NCI-H1048 (cell line): ENCODE measurements around the gene DNAJA3.

Experiments used
- DNase-seq: peaks from one replicate; lab custom pipeline; 2025; lab: John Stamatoyannopoulos, UW

Gene DNAJA3

DNA sequence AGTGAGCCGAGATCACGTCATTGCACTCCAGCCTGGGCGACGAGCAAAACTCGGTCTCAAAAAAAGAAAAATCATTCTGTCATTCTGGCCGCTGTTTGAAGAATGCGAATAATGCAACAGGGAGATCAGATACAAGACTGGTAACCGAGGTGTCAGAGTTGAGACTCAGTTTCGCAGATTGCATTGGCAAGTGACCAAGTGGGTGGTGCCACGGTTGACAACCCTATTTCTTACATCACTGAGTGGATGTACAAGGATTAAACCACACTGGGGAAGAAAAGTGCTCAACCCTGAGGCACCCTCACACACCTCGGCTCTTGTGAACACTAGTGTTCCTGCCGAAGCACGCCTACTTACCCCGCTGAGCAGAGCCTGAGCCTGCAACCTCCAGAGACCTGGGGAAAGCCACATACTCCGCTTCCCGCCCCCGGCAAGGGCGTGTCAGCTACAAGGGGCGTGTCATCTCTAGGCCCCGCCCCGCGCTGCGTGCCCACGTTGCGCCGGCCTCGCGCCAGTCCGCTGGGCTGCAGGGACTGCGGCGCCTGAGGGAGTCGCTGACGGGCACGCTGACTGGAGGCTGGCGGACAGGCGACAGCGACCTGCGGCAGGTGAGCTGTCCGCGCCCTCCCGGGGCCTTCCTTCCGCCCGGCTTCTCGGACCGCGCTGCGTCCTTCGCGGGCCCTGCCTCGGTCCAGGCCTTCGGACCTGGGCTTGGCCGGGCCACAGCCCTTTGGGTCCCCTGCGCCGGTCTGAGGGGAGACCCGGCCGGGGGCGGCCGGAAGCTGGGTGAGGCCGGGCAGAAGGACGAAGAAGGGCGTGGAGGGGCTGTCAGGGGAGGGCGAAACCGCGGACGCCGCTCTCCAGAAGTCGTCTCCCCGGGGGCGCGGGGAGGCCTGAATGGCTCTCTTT lies 50.5 kb downstream of the DNAJA3 start, which contains the start of gene HMOX2:
Gene HMOX2 (plus strand): TSS at position 519 of the 909 bp plus-strand sequence. CDS start 29,127 bp downstream, outside the sequence.
- DNase-seq: peak; percentile 33

DNA sequence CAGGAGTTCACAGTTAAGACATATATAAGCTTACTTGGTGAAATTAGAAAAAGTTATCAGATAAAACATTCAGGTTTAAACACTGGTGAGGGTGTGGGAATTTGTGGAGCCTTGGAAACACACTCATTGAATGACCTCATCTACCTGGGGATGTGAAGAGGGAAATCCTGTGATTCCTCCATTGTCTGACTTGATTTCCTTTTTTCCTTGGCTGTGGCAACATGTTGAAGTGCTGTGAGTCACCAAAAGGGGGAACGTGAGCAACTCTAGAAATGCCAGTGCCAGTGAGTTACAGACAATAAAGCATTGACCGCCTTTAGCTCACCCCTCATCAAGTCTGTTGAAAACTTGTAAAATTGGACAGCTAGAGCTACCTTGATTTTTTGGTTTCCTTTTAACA lies 52.3 kb downstream of the DNAJA3 start:
- DNase-seq: no peak

DNA sequence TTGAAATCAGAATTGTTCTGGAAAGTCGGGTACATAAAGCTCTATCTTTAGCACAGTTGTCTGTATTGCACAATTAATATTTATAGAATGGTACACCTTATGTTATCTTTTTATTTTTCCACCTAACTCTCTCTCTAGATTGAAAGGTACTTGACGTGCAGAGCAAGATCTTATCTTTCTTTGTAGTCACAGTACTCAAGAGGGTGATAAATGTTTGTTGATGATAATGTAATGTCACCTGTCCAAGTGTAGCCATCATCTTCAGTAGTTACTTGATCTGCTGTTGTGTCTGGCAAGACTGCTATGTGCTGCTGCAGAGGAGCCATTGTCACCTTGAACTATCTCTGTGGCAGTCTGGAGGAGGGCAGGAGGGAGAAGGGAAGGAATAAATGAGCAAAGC lies 55.9 kb downstream of the DNAJA3 start:
- DNase-seq: no peak

DNA sequence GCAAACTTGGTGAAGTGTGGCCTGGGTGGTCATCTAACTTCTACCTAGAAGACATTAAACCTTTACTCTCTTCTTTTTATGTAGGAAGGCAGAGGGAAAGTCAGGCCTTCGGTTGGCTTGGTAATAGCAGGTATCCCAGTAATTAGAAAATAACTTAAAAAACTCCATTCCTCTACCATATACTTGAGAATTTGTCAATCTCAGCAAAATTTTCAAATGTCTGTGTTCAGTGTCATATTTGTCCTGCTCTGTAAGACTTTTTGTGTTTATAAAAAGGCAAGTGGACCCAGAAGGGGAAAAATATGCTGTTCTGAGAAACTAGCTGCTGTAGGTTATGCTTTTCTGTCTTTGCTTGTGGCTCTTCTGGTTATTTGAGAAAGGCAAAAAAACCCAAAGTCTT lies 56.3 kb downstream of the DNAJA3 start:
- DNase-seq: no peak

DNA sequence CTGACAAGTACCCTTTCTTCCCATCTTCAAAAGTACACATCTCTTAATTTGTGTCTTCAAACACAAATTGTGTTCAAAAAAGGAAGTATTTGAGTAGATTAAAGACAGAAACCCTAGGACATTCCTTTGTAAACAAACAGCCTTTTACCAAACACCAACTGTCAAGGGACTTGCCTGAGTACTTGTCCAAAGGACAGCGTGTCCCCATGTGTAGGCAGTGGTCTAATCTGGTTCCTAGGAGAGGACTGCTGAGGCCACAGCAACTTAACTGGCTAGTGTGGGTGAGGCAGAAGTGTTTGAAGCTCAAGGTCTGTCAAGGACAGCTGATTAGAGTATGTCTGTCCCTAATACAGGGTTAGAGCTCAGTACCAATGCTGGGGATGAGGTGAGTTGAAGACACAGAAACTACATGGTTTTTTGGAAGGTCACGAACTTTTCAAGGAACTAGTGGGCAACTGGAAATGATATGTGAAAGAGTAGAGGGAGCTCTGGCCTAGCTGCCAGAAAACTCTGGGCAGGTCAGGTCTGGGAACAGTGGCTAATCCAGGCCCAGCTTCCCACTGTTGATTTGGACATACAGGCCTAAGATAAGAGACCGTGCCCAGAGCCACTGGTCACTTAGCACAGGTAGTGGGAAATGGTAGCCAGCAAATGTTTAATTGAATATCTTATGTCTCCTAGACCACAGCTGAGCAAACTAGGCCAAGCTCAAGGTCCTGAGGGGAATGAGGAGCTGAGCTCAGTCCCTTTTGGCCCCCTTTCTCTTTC lies 60.6 kb downstream of the DNAJA3 start:
- DNase-seq: no peak

DNA sequence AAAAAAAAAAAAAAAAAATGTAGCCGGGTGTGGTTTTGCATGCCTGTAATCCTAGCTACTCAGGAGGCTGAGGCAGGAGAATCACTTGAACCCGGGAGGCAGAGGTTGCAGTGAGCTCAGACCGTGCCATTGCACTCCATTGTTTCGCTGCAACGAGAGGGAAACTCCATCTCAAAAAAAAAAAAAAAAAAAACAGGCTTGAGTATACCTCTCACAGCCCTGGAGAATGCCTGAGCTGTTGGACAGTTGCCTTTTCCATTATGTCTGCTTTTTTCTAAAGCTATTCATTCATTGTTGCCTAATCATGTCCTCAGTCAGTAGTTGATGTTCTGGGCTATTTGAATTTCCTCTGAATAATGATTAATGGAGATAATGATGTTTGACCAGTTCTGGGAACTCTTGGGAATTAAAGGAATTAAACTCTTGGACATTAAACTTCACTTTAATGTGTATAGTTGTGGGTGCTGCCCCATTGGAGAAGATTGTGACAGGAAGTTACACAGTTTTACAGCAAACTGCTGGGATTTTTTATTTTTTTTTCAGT lies 62.4 kb downstream of the DNAJA3 start:
- no peak for DNase-seq

DNA sequence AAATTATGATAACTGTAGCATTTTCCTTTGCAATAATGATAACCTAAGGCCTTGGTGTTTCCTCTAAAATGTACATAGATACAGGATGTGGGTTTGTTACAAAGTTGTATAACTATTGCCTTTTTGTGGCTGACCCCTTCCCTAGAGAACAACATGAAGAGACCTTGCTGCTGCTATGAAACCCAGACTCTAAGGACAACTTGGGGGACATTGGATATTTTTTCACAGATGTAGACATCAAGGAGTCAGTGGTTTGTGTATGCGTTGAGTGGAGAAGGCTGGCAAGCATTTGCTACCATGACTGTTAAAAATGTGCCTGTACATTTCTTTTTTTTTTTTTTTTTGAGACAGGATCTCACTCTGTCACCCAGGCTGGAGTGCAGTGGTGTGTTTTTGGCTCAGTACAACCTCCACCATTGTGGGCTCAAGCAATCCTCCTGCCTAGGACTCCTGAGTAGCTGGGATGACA lies 62.9 kb downstream of the DNAJA3 start:
- DNase-seq: no peak

DNA sequence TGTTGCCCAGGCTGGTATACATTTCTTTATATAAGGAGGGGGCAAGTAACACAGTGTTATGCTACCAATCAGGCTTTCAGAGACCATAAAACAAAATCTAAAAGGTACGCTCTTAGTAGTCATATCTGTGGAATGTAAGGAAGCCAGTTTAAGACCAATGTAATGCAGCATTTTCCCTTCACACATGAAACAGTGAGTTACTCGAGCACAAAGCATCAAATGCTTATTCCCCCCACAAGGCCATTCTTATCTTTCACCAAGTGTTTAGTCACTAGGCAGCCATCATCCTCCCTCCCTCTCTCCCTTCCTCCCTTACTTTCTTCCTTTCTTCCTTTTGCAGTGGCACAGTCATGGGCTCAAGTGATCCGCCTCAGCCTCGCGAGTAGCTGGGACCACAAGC lies 63.4 kb downstream of the DNAJA3 start:
- no peak for DNase-seq

DNA sequence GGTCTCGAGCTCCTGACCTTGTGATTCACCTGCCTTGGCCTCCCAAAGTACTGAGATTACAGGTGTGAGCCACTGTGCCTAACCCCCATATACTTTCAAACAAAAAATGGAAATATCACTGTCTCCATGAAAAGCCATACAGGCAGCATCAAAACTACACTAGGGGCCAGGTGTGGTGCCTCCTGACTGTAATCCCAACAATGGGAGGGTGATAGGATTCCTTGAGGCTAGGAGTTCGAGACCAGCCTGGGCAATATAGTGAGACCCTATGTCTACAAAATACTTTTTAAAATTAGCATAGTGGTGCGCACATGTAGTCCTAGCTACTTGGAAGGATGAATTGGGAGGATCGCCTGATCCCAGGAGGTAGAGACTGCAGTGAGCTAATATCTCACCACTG lies 66.2 kb downstream of the DNAJA3 start:
- no peak for DNase-seq

DNA sequence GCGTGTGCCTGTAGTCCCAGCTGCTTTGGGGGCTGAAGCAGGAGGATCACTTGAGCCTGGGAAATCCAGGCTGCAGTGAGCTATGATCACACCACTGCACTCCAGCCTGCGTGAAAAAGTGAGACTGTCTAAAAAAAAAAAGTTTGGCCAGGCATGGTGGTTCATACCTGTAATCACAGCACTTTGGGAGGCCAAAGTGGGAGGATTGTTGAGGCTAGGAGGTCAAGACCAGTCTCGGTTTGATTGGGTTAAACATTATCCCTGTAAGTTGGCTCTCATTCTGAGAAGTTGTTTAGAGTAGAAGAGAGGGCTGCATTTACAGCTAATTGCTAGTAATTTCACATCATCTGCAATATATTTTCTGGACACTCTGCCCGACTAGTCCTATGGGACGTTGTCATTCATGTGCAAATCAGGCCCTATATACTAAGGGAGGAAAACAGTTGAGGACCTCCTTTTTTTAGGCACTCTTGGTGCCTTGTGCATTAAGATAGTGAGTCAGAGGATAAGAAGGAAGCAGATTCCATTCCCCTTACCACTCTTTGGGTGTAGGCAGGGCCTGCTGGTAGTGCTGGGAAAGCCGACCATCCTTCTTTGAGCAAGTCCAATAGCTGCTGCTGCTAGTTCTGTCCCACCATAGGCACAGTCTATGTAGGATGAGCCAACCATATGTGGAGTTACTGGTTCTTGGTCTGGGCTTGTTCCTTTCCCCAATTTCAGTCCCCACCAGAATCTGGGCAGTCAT lies 69.2 kb downstream of the DNAJA3 start:
- DNase-seq: no peak

DNA sequence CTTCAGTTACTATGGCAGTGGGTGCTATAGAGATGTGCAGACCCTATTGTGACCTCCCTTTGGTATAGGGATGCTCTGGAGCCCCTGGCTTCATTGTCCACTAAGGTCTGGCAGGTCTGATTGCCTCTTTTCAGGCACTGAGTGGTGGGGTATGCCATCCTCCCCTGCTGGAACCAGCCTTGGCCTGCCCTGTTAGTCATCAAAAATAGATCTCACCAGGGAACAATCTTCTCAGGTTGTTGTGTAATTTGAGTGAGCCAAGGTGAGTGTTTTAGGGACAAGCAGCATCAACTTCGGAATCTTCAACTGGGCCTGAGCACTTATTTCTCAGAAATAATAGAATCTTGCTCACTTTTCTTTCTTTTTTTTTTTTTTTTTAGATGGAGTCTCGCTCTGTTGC lies 70.1 kb downstream of the DNAJA3 start:
- DNase-seq: no peak

DNA sequence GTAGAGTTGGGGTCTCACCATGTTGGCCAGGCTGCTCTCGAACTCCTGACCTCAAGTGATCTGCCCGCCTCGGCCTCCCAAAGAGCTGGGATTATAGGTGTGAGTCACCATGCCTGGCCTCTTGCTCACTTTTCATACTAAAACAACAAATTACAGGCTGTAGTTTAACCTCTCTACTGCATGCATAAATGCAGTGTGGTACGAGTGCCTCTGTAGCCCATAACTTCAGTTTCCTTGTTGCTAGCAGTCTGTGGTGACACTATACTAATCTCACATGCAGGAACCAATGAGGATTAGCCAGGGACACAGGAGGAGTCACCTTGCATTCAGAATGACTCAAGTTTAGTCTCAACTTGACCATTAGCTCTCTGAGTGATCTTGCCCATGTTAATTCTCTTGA lies 70.6 kb downstream of the DNAJA3 start:
- DNase-seq: no peak

DNA sequence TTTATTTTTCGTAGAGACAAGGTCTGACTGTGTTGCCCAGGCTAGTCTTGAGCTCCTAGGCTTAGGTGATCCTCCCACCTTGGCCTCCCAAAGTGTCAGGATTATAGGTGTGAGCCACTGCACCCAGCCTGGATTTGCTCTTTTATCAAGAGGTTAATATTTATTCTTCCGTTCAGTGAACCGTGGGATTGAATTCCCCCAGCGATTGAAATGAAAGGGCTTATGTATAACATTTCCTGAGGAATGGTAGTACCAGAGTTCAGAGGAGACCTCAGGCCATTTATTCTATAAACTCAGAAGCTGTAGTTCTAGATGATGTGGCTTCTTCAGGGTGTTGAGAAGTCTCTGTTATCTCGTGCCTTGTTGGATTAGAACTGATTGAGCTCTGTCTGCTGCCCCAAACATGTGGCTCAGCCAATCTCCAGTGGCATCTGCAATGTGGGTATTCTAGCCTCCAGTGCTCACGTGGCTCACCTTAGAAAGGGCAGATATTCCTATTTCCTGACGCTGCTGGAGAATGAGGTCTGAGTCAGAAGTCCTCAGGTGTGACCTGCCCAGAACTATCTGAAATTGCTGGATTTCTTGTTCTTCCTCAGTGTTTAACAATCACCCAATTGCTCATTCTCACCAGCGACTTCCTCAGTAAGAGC lies 73.0 kb downstream of the DNAJA3 start:
- DNase-seq: no peak

DNA sequence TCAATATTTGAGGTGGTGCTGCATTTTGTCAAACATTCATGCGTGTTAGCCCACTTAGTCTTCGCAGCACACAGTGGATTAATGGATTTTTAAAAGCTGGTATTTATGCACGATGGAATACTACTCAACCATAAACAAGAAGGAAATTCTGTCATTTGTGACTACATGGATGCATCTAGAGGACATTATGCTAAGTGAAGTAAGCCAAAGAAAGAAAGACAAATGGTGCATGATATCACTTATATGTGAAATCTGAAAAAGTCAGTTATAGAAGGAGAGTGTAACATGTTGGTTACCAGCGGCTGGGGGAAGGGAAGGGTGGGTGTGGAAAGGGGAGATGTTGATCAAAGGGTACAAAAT lies 73.5 kb downstream of the DNAJA3 start:
- no peak for DNase-seq

DNA sequence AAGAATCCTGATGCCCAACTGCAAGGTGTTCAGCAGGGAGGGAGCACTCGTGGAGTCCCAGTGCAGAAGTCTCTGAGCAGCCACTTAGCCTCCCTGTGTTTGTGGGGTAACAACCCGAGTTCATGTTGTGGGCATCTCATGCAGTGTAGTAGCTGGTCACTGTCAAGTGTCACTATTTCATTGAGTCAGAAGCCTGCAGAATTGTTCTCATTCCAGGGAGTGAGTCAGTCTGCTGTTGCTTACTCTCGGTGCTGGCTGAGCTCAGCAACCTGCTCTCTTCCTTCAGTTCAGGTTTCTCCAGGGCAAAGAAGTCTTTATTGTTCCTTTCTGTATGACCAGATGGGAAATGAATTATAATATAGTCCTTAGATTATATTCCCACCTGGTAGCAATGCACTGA lies 74.6 kb downstream of the DNAJA3 start:
- DNase-seq: no peak

DNA sequence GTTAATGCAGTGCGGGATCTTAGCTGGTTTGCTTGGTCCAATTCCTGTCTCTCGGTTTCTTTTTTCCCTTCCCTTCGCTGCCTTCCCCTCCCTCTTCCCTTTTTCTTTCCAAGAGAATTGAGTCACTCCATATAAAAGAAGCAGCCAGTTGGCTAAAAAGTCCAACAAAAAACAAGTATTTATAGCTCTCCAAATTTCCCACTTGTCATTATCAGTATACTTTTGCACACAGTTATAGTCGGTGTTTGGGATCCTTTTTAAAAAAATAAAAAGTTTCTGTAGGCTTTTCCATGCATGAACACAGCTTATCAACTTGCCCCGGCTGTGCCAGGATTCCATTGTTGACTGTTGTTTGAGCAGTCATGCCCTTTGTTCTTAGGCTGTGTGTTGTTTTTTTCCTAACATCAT lies 75.4 kb downstream of the DNAJA3 start:
- DNase-seq: no peak

DNA sequence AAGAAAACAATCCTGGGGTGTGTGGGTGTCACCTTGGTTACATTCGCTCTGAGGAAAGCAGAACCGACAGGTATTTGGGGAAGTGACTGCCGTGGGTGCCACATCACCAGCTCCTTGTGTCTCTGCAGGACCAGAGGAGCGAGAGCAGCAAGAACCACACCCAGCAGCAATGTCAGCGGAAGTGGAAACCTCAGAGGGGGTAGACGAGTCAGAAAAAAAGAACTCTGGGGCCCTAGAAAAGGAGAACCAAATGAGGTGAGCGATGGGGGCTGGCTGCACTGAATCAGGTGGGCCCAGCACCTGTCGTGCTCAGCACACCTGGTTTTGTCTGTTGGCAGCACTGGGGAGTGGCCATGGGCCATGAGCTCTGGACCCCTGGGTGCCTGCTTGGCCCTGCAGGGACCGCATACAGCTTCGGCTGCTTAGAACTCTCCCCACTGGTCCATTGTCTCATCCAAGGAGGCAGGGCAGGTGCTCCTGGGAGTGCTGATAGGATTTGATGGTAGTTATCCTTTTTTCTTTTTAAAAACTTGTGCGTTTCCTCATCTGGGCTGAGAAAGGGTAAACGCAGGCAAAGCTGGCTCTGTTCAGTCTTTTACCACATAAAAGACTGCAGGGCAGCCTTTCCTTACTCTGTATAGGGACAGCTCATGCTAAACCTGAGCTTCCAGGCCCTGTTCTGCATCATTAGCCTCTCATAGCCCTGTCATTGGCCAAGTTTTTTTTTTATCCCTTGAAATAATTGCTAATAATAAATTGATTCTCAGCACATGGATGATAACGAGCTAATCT lies 79.9 kb downstream of the DNAJA3 start:
- no peak for DNase-seq
